COLO829 (cell line): ENCODE data around the gene CLPTM1L.
"Not testable (repeated sequence)": the region's sequence is repeated elsewhere in the genome, so short reads cannot be mapped to it uniquely, and the experiment has no call there.

Experiments
- DNase-seq: peaks from one replicate; pipeline ENCODE4 v3.0.0; 2012; ENCODE audit warnings: low spot score

Gene CLPTM1L

DNA sequence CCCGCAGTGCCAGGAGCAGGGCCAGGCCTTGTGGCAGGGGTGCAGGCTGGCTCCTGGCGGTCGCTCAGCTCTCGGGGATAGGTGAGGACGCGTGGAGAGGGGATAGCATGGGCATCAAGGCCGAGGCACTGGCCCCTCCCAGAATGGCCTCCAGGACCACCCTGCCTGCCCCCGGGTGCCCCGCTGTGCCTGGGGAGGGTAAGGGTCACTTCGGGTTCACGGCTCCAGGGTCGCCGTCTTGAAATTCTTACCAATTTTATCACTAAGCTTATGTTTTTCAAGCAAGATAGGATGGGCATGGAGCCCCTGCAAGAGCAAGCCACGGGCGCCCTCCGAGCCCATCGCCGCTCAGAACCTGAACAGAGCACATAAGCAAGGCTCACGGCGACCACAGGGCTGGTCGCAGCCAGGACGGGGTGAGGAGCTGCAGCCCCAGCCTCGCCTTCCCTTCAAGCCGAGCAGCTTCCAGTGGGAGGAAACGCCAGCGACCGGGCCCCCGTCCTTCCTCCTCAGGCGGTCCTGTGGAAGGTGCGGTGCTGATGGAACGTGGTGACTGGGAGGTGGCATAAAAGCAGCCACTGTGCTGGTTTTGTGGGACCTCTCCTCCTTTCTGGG is 14.2 kb upstream of the CLPTM1L start:
- no peak for DNase-seq

DNA sequence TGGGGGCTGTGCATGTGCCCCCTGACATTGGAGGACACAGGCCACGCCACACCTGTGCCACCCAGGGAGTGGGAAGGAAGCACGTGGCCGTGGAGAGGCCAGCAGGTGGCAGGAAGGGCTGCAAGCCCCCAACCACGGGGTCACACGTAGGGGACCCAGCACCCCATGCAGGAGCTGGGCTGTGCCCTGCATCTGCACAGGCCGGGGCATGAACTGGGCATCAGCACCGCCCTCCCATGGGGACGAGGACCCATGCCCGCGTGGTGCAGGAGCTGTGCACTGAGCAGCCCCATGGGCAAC is 13.8 kb upstream of the CLPTM1L start:
- no peak for DNase-seq

DNA sequence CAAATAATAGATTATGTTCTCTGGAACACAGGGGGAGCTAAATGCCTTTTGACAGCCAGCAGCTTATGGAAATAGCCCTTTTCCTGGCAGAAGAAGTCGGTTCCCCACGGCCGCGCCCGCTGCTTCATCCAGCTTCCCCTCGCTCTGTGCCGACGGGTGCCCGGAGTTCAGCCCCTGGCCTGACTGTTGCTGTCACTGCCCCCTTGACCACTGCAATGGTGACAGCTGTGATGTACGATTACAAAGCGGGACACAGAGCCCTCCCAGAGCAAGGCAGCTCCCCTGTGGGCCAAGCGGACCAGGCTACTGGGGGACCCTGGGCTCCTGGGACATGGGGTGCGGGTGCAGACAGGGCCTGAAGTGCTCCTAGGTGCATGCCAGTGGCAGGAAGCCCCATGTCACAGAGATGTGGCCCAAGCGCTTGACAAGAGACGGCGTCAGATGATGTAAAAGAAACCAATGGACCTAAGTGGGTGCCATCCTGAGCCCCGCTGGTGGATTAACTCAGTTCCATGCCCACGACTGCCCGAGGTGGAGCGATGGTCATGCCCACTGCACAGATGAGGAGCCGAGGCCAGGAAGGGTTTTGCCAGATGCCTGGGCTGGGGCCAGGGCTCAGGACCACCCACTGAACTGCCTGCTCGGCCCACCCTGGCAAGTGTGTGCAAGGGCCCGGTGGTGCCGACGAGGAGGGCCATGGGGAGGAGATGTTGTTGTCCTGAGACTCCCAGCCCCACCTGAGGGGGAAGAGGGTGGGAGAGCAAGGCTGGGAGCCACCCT is 13.2 kb upstream of the CLPTM1L start:
- no peak for DNase-seq

DNA sequence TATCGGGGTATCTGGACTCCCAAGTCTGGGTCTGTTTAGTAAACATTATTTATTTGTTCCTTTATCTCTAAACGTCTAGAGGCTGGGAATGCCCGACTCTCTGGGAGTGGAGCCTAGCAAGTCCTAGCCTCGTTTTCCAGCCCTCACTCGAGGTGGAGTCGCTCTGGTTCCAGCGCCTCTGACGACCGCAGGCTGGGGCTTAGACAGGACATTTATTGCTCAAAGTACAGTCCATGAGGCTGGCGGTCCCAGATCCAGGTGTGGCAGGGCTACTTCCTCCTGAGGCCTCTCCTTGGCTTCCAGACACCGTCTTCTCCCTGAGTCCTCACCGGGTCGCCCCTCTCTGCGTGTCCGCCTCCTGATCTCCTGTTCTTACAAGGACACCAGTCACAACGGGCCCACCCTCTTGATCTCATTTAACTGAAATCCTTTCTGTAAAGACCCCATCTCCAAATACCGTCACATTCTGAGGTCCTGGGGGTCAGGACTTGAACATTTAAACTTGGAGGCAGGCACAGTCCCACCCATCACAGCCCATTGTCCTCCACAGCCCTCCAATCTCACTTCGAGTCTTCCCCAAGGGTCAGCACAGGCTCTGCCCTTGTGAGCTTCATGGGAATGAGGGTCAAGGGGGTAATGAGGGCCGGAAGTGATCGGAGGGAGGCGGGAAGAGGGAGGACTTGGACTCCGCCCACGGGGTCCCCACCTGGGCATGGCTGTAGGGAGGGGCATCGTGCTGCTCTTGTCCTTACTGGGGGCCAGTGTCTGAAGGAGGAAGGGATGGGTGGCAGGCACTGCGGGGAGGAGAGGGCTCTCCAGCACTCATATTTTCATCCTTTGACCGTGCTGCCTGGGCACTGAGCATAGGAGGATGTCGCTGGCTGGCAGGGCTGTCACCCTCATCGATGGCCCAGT is 12.2 kb upstream of the CLPTM1L start:
- DNase-seq: no peak

DNA sequence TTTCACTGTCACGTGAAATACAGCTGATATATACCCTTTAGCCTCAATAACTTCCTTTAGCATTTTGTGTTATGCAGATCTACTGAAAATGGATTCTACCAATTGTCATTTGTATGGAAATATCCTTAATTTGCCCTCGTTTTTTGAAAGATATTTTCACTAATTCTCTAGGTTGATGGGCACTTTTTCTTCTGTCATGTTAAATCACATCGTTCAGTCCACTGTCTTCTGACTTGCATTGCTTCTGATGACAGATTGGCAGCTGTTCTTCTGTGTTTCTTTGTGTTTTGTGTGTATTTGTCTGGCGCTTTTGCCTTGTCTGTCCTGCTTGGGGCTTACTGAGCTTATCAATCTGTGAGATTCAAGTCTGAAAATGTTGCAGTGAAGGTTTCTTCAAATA is 9.7 kb upstream of the CLPTM1L start:
- no peak for DNase-seq

DNA sequence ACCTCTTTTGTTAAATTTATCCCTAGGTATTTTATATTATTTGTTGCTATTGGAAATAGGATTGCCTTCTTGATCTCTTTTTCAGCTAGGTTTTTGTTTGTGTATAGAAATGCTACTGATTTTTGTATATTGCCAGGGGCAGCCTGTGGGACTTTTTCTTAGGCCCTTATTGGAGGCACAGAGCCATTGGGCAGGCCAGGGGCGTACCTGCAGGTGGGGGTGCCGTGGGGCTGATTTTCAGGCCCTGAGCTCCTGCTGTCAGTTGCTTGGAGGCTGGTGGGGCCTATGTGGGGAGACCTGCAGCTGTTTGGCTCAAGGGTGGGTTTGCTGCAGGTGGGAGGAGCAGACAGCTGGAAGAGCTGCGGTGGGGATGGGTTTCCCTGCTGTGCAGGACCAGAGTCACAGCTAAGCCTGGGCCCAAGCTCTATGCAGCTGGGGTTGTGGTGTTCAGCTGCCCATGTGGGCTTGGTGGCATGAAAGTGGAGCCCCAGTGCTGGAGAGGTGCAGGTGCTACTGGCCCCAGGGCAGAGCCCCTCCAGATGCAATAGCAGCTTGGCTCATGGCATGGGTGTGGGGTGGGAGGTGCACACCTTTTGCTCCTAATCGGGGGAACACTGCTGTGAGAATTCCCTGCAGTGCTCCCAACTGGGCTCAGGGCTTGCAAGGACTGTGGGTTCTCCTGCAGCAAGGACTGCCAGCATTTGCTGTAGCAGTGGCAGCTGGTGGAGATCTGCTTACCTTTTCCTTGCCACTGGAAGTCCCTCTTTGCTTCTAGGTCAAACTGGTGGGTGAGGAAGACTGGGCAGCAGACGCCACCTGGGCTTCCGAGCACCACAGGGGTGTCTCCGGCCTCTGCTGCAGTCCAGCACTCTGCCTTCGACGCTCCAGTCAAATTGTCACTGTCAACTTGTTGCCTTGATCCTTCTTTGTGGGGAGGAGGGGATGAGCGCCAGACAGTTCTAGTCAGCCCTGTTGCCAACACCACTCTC is 7.6 kb upstream of the CLPTM1L start:
- no peak for DNase-seq

DNA sequence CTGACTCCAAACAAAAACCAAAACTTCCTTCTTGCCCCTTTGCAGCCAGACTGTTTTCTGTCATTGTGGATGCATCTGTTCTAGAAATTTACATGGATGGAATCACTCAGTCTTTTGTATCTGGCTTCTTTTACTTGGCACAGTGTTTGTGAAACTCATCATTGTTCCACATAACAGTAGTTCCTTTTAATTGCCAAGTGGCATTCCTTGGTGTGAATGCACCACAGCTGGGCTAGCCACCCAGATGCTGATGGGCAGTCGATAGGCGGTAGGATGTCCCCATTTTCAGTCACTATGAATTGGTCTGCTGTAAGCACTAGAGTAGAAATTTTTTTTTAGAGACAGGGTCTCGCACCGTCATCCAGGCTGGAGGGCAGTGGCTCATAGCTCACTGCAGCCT is 6.3 kb upstream of the CLPTM1L start:
- DNase-seq: no peak

DNA sequence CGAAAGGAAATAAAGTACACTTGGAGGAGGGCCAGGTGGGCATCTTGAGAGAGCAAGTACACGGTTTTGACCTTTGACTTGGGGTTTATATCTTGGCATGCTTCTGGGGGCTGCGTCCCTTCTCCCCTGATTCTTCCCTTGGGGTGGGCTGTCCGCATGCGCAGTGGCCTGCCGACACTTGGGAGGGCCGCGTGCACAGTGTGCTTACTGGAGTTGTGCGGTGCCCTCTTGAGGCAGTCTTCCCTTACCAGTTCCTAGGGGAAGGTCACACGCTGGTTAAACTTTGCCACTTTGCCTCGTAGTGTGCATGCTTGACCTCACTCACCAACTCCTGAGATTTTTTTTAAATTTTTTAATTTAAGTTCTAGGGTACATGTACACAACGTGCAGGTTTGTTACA is 4.3 kb upstream of the CLPTM1L start:
- DNase-seq: no peak

DNA sequence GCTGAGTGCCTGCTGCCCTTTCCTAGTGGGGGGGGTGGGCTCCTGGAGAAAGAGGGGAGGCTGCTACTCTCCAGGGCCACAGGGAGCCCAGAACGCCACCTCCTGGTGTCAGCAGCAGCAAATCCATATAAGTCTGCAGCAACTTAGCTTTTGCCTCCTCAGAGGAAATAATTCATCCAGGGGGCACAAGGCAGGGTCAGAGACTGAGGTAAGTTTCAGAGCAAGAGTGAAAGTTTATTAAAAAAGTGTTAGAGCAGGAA is 4.0 kb upstream of the CLPTM1L start:
- no peak for DNase-seq

DNA sequence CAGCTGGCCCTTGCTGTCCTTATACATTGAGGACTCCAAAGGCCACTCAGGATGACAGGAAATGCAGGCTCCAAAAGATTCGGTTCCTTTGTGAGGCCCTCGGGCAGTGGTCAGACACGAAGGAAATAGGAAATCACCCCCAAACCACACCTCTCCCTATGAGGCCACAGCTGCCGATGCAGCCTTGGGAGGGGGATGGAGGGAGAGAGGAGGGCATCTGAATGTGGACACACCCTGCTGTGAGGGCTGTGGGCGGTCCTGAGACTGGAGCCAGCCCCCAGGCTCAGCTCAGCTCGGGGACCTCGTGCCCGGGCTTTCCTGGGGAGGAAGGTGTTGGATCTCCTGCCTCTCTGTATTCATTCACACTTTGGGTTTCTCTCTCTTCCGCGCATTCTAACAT is 2.7 kb upstream of the CLPTM1L start:
- DNase-seq: no peak

DNA sequence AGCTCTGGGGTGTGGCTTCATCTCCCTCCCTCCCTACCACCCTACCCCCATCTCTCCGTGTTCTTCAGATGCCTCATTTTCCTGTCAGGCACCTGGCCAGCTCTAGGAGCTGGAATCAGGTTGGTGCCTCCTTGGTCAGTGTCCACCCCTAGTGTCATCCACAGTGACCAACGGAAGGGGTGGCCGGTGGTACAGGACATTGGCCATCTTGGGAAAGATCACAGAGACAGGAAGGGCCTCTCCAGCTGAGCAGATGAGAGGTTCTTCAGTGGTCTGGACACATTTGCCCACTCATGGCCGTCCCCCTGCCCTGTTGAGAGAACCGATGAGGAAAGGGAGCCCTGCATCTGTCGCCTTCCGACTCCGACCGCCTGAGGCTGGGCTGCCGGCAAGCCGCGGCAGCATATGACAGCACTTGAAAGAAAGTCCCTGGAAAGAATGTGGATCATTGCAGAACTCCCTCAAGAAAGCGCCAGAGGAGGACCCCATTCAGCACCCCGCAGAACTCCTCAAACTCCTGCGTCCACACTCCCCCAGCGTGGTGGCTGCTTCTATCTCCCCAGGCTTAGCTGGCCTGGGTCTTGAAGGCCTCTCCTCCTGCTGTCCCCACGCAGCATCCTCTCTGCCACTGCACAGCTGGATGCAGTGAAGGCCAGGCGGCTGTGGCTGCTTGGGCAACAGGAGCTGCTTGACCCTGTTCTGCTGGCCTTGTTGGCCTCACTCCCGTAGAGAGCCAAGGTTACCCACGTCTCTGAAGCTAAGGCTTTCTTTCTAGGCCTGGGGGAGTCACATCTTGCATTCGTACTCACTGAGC is 1.9 kb upstream of the CLPTM1L start:
- no peak for DNase-seq

DNA sequence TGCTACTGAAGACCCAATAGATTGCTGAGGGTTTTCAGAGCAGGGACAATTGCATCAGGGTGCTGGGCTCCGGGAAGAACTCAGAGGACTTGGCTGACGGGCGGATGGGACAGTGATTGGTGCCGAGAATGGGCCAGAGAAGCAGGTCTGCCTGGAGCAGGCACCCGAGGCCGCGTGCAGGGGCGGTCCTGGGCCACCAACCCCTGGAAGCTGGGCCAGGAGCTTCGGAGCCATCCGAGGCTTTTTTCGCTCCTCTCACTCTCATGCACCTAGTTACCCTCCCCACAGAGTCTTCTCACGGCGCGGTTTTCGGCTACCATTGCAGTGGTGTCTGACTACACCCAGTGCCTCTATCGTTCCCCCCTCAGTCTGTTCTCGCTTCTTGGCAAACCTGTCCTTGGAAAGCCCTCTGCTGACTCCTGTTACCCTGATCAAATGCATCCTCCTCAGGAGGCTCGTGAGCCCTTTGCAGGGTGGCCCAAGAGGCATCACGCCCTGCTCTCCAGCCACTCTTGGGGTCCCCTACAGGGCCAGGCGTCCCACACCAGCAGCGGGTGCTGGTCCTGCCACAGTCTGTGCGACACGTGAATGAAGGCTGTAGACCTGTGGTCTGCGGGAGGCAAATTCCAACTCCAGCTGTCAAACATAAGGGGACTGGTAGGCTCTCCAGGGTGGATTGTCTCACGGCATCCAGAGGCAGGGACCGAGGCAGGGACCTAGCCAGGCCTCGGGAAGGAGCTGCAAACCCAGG is 1.2 kb upstream of the CLPTM1L start:
- DNase-seq: no peak

DNA sequence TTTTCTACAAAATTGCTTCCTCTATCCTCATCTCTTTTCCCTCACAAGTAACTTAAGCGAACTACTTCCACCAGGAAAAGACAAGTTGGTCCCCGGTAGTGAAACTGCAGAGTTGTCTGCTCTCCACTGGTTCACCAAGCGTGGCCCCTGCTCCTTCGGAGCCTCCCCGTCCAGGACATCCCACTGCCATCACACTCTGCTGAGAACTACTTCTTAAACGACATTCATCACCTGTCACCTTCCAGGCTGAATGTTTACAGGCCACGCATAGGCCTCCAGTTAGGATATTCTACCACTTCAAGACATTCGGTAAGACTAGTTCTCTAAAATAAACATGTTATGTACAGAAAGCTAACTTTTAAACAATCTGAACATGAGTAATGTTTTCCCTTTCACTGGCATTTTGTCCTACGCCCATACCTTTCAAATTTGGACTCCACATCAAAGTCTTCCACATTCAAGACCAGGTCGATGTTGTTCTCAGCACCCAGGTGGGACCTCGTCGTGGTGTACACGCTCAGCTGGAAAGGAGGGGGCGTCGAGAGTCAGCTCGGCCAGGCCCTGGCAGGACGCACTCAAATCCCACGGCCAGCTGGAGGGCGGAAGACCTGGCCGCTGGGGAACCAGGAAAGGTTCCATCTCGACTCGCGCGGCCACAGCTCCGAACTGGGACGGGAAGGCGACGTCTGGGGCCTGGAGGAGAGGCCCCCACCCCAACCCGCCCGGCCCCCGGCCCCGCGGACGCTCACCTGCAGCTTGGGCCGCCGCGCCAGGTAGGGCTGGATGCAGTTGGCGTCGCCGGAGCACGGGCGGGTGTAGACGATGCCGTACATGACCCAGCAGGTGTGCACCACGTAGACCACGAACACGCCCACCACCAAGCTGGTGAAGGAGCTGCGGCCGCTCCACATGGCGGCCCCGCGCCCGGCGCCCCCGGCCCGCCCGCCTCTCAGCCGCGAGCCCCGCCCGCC is 683 bp downstream of the CLPTM1L start:
- no peak for DNase-seq

DNA sequence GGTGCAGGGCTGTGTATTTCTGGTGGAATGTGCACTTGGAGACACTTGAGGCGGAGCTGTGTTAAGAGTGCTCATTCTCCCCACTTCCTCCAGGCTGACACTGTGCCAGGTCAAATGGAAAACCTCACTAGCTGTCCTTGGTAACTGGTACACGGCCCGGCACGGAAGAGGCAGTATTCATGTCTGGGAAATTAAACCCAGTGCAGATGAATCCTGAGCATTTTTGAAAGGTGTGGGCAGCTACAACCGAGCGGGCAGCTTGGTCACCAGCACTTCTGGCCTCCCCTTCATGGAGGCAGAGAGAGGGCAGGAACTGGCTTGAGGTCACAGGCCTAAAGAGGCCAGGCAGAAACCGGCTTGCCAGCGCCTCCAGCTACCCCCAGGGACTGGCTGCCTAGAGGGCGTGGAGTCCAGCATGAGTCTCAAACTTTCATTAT is 1.6 kb downstream of the CLPTM1L start:
- DNase-seq: no peak

DNA sequence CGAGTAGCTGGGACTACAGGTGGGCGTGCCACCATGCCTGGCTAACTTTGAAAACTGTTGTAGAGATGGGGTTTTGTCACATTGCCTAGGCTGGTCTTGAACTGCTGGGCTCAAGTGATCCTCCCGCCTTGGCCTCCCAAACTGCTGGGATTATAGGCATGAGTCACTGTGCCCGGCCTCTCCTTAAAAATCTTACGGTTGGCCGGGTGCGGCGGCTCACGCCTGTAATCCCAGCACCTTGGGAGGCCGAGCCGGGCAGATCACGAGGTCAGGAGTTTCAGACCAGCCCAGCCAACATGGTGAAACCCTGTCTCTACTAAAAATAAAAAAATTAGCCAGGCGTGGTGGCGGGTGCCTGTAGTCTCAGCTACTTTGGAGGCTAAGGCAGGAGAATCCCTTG is 2.2 kb downstream of the CLPTM1L start:
- DNase-seq: not testable (repeated sequence)

DNA sequence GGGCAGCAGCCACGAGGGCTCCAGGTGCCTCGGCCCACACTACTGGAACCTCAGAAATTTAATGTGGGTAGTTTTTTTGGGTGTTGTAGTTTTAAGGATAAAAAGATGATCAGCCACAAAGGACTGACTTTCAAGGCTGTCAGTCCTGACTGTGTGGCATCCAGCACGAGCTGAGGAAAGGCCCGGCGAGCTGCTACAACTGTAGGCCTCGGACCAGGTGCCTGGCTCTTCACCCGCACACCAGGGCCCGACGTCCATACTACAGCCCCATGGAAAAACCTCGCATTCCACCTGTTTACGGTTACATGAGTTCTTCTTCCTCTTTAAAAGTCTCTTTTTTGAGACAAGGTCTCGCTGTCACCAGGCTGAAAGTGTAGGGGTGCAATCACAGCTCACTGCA is 2.6 kb downstream of the CLPTM1L start:
- no peak for DNase-seq

DNA sequence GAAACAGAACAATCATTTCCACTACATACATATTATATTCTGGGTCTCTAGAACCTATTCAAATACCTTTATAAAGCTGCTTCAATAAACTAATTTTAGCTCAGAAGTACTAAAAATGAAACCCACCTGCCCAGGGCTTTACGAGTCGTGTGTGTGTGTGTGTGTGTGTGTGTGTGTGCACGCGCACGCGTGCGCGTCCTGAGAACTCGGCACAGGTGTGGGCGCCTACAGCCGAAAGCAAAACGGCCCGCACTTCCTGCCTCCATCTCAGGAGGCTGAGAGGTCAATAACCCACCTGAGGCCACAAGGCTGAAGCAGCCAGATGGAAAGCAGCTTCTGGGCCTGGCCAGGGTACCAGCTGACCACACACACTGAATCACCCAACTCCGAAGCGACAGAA is 3.0 kb downstream of the CLPTM1L start:
- no peak for DNase-seq

DNA sequence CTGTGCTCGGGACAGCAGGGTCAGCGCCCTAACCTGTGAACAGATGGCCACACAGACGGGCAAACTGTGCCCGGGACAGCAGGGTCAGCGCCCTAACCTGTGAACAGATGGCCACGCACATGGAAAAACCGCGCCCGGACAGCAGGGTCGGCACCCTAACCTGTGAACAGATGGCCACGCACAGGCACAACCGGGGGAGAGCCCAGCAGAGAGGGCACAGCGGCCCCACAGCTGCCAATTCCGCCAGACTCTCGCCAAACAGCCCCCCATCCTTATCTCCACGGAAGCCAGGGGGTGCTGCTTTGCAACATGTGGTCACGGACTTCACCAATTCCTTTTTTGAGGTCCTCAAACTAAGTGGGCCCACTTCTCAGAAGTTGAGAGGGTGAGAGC is 5.1 kb downstream of the CLPTM1L start:
- not testable (repeated sequence) for DNase-seq

DNA sequence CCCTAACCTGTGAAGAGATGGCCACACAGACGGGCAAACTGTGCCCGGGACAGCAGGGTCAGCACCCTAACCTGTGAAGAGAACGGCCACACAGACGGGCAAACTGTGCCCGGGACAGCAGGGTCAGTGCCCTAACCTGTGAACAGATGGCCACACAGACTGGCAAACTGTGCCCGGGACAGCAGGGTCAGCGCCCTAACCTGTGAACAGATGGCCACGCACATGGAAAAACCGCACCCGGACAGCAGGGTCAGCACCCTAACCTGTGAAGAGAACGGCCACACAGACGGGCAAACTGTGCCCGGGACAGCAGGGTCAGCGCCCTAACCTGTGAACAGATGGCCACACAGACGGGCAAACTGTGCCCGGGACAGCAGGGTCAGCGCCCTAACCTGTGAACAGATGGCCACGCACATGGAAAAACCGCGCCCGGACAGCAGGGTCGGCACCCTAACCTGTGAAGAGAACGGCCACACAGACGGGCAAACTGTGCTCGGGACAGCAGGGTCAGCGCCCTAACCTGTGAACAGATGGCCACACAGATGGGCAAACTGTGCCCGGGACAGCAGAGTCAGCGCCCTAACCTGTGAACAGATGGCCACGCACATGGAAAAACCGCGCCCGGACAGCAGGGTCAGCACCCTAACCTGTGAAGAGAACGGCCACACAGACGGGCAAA is 5.6 kb downstream of the CLPTM1L start:
- DNase-seq: not testable (repeated sequence)
